Type B pancreatic cell (in vitro differentiated cells): ENCODE measurements around the gene TERT. TPM values are rescaled to one million over a fixed set of nuclear protein-coding genes. Genes with fewer than 3 reads are reported as not detected.
"Not testable (repeated sequence)": the region's sequence is repeated elsewhere in the genome, so short reads cannot be mapped to it uniquely, and the experiment has no call there.

Experiments used
- DNase-seq: peaks from one replicate; pipeline ENCODE4 v3.0.0; 2021; ENCODE audit warnings: mixed read lengths; ENCODE audit not compliant: unreplicated experiment; ENCODE audit errors: extremely low spot score
- H3K27ac Mint-ChIP-seq: 2 replicates; pipeline ENCODE4 v1.8.0; 2021; ENCODE audit warnings: mild to moderate bottlenecking, mixed read lengths
- H3K27me3 Mint-ChIP-seq: 2 replicates; pipeline ENCODE4 v1.8.0; 2021; ENCODE audit warnings: mixed read lengths
- H3K36me3 Mint-ChIP-seq: 2 replicates; pipeline ENCODE4 v1.8.0; 2021; ENCODE audit warnings: mixed read lengths
- H3K4me1 Mint-ChIP-seq: one replicate; pipeline ENCODE4 v1.8.0; 2021; ENCODE audit warnings: mixed read lengths; ENCODE audit not compliant: unreplicated experiment
- H3K4me3 Mint-ChIP-seq: 2 replicates; pipeline ENCODE4 v1.8.0; 2021; ENCODE audit warnings: mild to moderate bottlenecking, mixed read lengths
- H3K9me3 Mint-ChIP-seq: 2 replicates; pipeline ENCODE4 v1.8.0; 2021; ENCODE audit warnings: mixed read lengths
- total RNA-seq: library from RNA; stranded (reverse); gene quantifications from 2 replicates; pipeline ENCODE4 v1.2.1, GENCODE V29; 2021; ENCODE audit warnings: low replicate concordance
- TF ChIP-seq, protein P1 (sequence below): fragments of 200-600 bp; sonication (generic); conservative IDR thresholded peaks from 2 replicates; pipeline ENCODE4 v1.5.0; 2021; ENCODE audit warnings: antibody characterized with exemption, mild to moderate bottlenecking

The TERT gene
- total RNA-seq, 1 donor from 2014 or later = 2.4 TPM

GRCh38 chr5:1326901-1327756, 32.3 kb upstream of the TERT start:
- H3K9me3 Mint-ChIP-seq, H3K4me1 Mint-ChIP-seq, H3K27me3 Mint-ChIP-seq, DNase-seq: not testable (repeated sequence)
- H3K4me3 Mint-ChIP-seq = peak overlapping the region; percentile 66
- H3K36me3 Mint-ChIP-seq = peaks cover 25% of the 10 kb centered on the region
- peak overlapping the region; percentile 96 for H3K27ac Mint-ChIP-seq

- H3K4me3 Mint-ChIP-seq, DNase-seq, H3K9me3 Mint-ChIP-seq, H3K27me3 Mint-ChIP-seq, H3K4me1 Mint-ChIP-seq: not testable (repeated sequence)
- Mint-ChIP-seq H3K27ac (peak overlapping the region; percentile 96), H3K36me3 (peaks cover 22% of the 10 kb centered on the region)
Measured at GRCh38 chr5:1326532-1326875, 31.6 kb upstream of the TERT start.

DNA sequence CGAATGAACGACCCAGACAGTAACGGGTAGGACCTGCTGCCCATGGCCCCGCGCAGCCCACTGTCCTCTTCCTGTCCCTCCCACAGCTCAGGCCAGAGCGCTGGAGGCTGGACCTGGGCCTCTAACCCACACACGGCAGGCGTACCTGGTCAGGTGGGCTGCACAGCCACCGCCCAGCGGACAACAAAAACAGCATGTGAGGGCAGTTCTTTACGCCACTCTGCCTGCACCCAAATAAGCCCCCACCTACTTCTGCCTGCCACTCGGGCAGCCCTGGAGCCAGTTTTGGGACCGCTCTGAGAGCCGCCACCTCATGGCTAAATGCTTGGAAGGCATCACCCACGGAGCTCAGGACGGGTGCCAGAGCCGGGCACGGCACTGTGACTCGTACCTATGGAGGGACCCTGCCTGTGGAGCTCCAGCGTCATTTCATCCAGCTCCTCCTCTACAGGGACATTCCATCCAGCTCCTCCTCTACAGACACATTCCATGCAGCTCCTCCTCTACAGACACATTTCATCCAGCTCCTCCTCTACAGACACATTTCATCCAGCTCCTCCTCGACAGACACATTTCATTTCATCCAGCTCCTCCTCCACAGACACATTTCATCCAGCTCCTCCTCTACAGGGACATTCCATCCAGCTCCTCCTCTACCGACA, 31.1 kb upstream of the TERT start:
- TF ChIP-seq, protein P1, sequence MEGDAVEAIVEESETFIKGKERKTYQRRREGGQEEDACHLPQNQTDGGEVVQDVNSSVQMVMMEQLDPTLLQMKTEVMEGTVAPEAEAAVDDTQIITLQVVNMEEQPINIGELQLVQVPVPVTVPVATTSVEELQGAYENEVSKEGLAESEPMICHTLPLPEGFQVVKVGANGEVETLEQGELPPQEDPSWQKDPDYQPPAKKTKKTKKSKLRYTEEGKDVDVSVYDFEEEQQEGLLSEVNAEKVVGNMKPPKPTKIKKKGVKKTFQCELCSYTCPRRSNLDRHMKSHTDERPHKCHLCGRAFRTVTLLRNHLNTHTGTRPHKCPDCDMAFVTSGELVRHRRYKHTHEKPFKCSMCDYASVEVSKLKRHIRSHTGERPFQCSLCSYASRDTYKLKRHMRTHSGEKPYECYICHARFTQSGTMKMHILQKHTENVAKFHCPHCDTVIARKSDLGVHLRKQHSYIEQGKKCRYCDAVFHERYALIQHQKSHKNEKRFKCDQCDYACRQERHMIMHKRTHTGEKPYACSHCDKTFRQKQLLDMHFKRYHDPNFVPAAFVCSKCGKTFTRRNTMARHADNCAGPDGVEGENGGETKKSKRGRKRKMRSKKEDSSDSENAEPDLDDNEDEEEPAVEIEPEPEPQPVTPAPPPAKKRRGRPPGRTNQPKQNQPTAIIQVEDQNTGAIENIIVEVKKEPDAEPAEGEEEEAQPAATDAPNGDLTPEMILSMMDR = no peak
- Mint-ChIP-seq H3K36me3 (peaks cover 22% of the 10 kb centered on the region), H3K27me3 (no peaks in the 10 kb centered on the region), H3K4me3 (no peak overlapping the region), H3K4me1 (peaks cover 6% of the 10 kb centered on the region), H3K27ac (peak overlapping the region; percentile 96), H3K9me3 (peaks cover 7% of the 10 kb centered on the region)
- peak; percentile 50 for DNase-seq

GRCh38 chr5:1325191-1325741, 30.4 kb upstream of the TERT start:
- no peak overlapping the region for H3K27ac Mint-ChIP-seq
- TF ChIP-seq, protein P1 = no peak
- peaks cover 22% of the 10 kb centered on the region for H3K36me3 Mint-ChIP-seq
- peaks cover 7% of the 10 kb centered on the region for H3K9me3 Mint-ChIP-seq
- DNase-seq = peak; percentile 60
- peaks cover 6% of the 10 kb centered on the region for H3K4me1 Mint-ChIP-seq
- no peak overlapping the region for H3K4me3 Mint-ChIP-seq
- no peaks in the 10 kb centered on the region for H3K27me3 Mint-ChIP-seq

DNA sequence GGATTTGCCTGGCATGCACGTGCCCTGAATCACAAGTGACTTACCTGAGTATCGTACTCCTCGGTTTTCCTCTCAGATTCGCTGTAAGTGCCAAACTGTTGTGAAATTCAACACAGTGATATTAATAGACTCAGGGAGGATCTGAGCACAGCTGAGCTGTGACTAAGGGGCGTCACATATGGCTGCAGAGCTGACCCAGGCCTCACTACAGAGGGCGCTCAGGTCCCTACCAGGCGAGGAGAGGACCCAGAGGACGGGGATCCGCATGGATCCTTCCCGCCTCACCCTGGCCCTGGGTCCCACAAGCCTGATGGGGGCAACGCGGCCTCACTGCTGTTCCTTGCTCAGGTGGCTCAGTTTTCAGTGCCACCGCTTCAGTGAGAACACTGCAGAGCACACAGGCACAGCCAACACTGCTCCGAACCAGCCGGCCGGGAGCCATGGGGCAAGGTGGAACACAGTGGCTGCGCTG, 29.9 kb upstream of the TERT start:
- Mint-ChIP-seq H3K27me3 (no peaks in the 10 kb centered on the region), H3K4me3 (no peak overlapping the region), H3K9me3 (peaks cover 7% of the 10 kb centered on the region), H3K27ac (no peak overlapping the region), H3K4me1 (peaks cover 6% of the 10 kb centered on the region), H3K36me3 (peaks cover 22% of the 10 kb centered on the region)
- TF ChIP-seq, protein P1 = no peak
- no peak for DNase-seq

GRCh38 chr5:1324301-1324700, 29.4 kb upstream of the TERT start:
- Mint-ChIP-seq H3K4me3 (no peak overlapping the region), H3K27me3 (no peaks in the 10 kb centered on the region), H3K36me3 (peaks cover 22% of the 10 kb centered on the region), H3K9me3 (peaks cover 7% of the 10 kb centered on the region), H3K4me1 (peaks cover 6% of the 10 kb centered on the region), H3K27ac (no peak overlapping the region)
- TF ChIP-seq, protein P1 = no peak
- DNase-seq = peak; percentile 36
